ENCODE data around the gene AFAP1.

The AFAP1 gene

GRCh38 chr4:7892212-7893019 is 47.2 kb downstream of the AFAP1 start:
- no peak for DNase-seq (ENCODE audit: low read depth)

- no peak for DNase-seq (ENCODE audit: low read depth)
These were observed 48.8 kb downstream of the AFAP1 start for GRCh38 chr4:7890635-7891393.

GRCh38 chr4:7887436-7887835 is 52.2 kb downstream of the AFAP1 start:
- DNase-seq (ENCODE audit: low read depth): no peak

- no peak for DNase-seq (ENCODE audit: low read depth)
These were observed 53.4 kb downstream of the AFAP1 start for GRCh38 chr4:7886007-7886973.

GRCh38 chr4:7885216-7886006 is 54.2 kb downstream of the AFAP1 start:
- no peak for DNase-seq (ENCODE audit: low read depth)

GRCh38 chr4:7880683-7881082 is 59.0 kb downstream of the AFAP1 start:
- DNase-seq (ENCODE audit: low read depth): no peak

- DNase-seq (ENCODE audit: low read depth): no peak
These were observed 60.5 kb downstream of the AFAP1 start for GRCh38 chr4:7879127-7879526.

- no peak for DNase-seq (ENCODE audit: low read depth)
These were observed 61.3 kb downstream of the AFAP1 start for GRCh38 chr4:7878323-7878722.

- no peak for DNase-seq (ENCODE audit: low read depth)
These were observed 62.5 kb downstream of the AFAP1 start for GRCh38 chr4:7877176-7877575.

GRCh38 chr4:7876201-7876875 is 63.3 kb downstream of the AFAP1 start:
- DNase-seq (ENCODE audit: low read depth): peak; percentile 13

- no peak for DNase-seq (ENCODE audit: low read depth)
These were observed 64.8 kb downstream of the AFAP1 start for GRCh38 chr4:7874838-7875237.

- no peak for DNase-seq (ENCODE audit: low read depth)
These were observed 65.8 kb downstream of the AFAP1 start for GRCh38 chr4:7873881-7874280.

- no peak for DNase-seq (ENCODE audit: low read depth)
These were observed 67.3 kb downstream of the AFAP1 start for GRCh38 chr4:7872264-7872771.

- DNase-seq (ENCODE audit: low read depth): no peak
These were observed 68.3 kb downstream of the AFAP1 start for GRCh38 chr4:7871356-7871755.

GRCh38 chr4:7868892-7869471 is 70.7 kb downstream of the AFAP1 start:
- no peak for DNase-seq (ENCODE audit: low read depth)

GRCh38 chr4:7868436-7868775 is 71.3 kb downstream of the AFAP1 start:
- DNase-seq (ENCODE audit: low read depth): no peak

GRCh38 chr4:7867701-7868435 is 71.8 kb downstream of the AFAP1 start:
- DNase-seq (ENCODE audit: low read depth): no peak

- DNase-seq (ENCODE audit: low read depth): no peak
These were observed 72.5 kb downstream of the AFAP1 start for GRCh38 chr4:7867191-7867590.

- no peak for DNase-seq (ENCODE audit: low read depth)
These were observed 74.1 kb downstream of the AFAP1 start for GRCh38 chr4:7865533-7865932.

- no peak for DNase-seq (ENCODE audit: low read depth)
These were observed 75.0 kb downstream of the AFAP1 start for GRCh38 chr4:7864685-7865084.

Data from stimulated activated CD8-positive, alpha-beta memory T cell treated with anti-CD3 and anti-CD28 coated beads, Interleukin-12 subunit alpha, Interleukin-12 subunit beta, amount 100 ng/mL, for 4 hours (primary cell).